ENCODE measurements around the gene TFIP11.

TFIP11 gene

GRCh38 chr22:26512149-26512793 lies at the start of gene TFIP11:
Gene TFIP11, minus strand, starts transcription at chr22:26512473. Its CDS starts 2,201 bp downstream, at chr22:26510272.
- Histone ChIP-seq H3K36me3 (peaks cover 30% of the 10 kb centered on the region), H3K4me1 (ENCODE audit: control insufficient read depth in 1 of 2, insufficient read depth in 1 of 2, low read depth in 1 of 2, low read length in 1 of 2) (peaks cover 18 to 23% of the 10 kb centered on the region in 2 experiments), H3K9me3 (no peaks in the 10 kb centered on the region), H3K27ac (peak within 1 kb of the TSS; percentile 81), H3K27me3 (no peaks in the 10 kb centered on the region), H3K4me3 (ENCODE audit: low read depth in 1 of 2, low read length in 1 of 2) (peak within 1 kb of the TSS; percentile 90 to 94)
- peak; percentile 22 for TF ChIP-seq CTCF (IDR thresholded peaks at IDR 0.05)

- peaks cover 38% of the 10 kb centered on the region for H3K36me3 ChIP-seq
- no peaks in the 10 kb centered on the region for H3K9me3 ChIP-seq
- no peak overlapping the region for H3K4me3 ChIP-seq (ENCODE audit: low read depth in 1 of 2, low read length in 1 of 2)
- no peak for TF ChIP-seq CTCF (IDR thresholded peaks at IDR 0.05)
- H3K27ac ChIP-seq: no peak overlapping the region
- no peaks in the 10 kb centered on the region for H3K27me3 ChIP-seq
- peaks cover 7 to 26% of the 10 kb centered on the region in 2 experiments for H3K4me1 ChIP-seq (ENCODE audit: control insufficient read depth in 1 of 2, insufficient read depth in 1 of 2, low read depth in 1 of 2, low read length in 1 of 2)
These were observed 49.6 kb upstream of the TFIP11 start for GRCh38 chr22:26561756-26562417.

- no peak for TF ChIP-seq CTCF (IDR thresholded peaks at IDR 0.05)
- H3K27me3 ChIP-seq: no peaks in the 10 kb centered on the region
- H3K27ac ChIP-seq: peak overlapping the region; percentile 73
- no peaks in the 10 kb centered on the region for H3K9me3 ChIP-seq
- H3K4me1 ChIP-seq (ENCODE audit: control insufficient read depth in 1 of 2, insufficient read depth in 1 of 2, low read depth in 1 of 2, low read length in 1 of 2): peaks cover 7 to 26% of the 10 kb centered on the region in 2 experiments
- H3K4me3 ChIP-seq (ENCODE audit: low read depth in 1 of 2, low read length in 1 of 2): no peak overlapping the region
- peaks cover 34% of the 10 kb centered on the region for H3K36me3 ChIP-seq
These were observed 47.8 kb upstream of the TFIP11 start for GRCh38 chr22:26559961-26560575.

- H3K27me3 ChIP-seq: no peaks in the 10 kb centered on the region
- H3K9me3 ChIP-seq: no peaks in the 10 kb centered on the region
- H3K36me3 ChIP-seq: peaks cover 25% of the 10 kb centered on the region
- H3K4me3 ChIP-seq (ENCODE audit: low read depth in 1 of 2, low read length in 1 of 2): no peak overlapping the region
- TF ChIP-seq CTCF (IDR thresholded peaks at IDR 0.05): no peak
- H3K27ac ChIP-seq: no peak overlapping the region
- H3K4me1 ChIP-seq (ENCODE audit: control insufficient read depth in 1 of 2, insufficient read depth in 1 of 2, low read depth in 1 of 2, low read length in 1 of 2): peaks cover 7 to 26% of the 10 kb centered on the region in 2 experiments
These were observed 46.1 kb upstream of the TFIP11 start for GRCh38 chr22:26558248-26558895.

- Histone ChIP-seq H3K27me3 (no peaks in the 10 kb centered on the region), H3K4me3 (ENCODE audit: low read depth in 1 of 2, low read length in 1 of 2) (no peak overlapping the region), H3K36me3 (peaks cover 25% of the 10 kb centered on the region), H3K27ac (no peak overlapping the region), H3K4me1 (ENCODE audit: control insufficient read depth in 1 of 2, insufficient read depth in 1 of 2, low read depth in 1 of 2, low read length in 1 of 2) (peaks cover 7 to 22% of the 10 kb centered on the region in 2 experiments), H3K9me3 (no peaks in the 10 kb centered on the region)
- TF ChIP-seq CTCF (IDR thresholded peaks at IDR 0.05): no peak
These were observed 44.6 kb upstream of the TFIP11 start for GRCh38 chr22:26556904-26557303.

Measured in neutrophil (primary cell).